ENCODE measurements around the gene TUT1.

GRCh38 chr11:62546244-62546928, 44.9 kb downstream of the TUT1 start, which contains the start of gene AHNAK:
- peak in 1 of 4 experiments; percentile 9 for TF ChIP-seq CTCF (IDR thresholded peaks at IDR 0.05)
- TF ChIP-seq POLR2A (IDR thresholded peaks at IDR 0.05), result peak; percentile 84 to 94
